Smooth muscle cell (in vitro differentiated cells): ENCODE measurements around the gene GOT2. TPM values are rescaled to one million over a fixed set of nuclear protein-coding genes. Genes with fewer than 3 reads are reported as not detected.
A peak's percentile ranks its signal among the peaks of the same experiment; 100 is the strongest.
"Not testable (repeated sequence)": the region's sequence is repeated elsewhere in the genome, so short reads cannot be mapped to it uniquely, and the experiment has no call there.

ENCODE experiments used
- DNase-seq: peaks from one replicate; lab custom pipeline; 2025; ENCODE audit not compliant: unreplicated experiment; lab: John Stamatoyannopoulos, UW
- H2AFZ ChIP-seq: fragments of 200-600 bp; sonication (generic); 2 replicates; pipeline ENCODE4 v1.6.0; 2016; ENCODE audit warnings: antibody characterized with exemption, low read depth, mild to moderate bottlenecking
- H3F3A ChIP-seq: fragments of 200-600 bp; sonication (generic); 2 replicates; pipeline ENCODE4 v1.6.0; 2017; ENCODE audit warnings: antibody characterized with exemption, low read depth
- H3K27ac ChIP-seq: fragments of 200-600 bp; sonication (generic); 2 replicates; pipeline ENCODE4 v1.5.1; 2016; ENCODE audit warnings: low read depth, mild to moderate bottlenecking
- H3K27me3 ChIP-seq: fragments of 200-600 bp; sonication (generic); 2 replicates; pipeline ENCODE4 v1.6.1; 2016; ENCODE audit warnings: low read depth, mild to moderate bottlenecking
- H3K36me3 ChIP-seq: fragments of 200-600 bp; sonication (generic); 2 replicates; pipeline ENCODE4 v1.5.1; 2016; ENCODE audit warnings: low read depth
- H3K4me1 ChIP-seq: fragments of 200-600 bp; sonication (generic); 2 replicates; pipeline ENCODE4 v1.5.1; 2016; ENCODE audit warnings: low read depth
- H3K4me2 ChIP-seq: fragments of 200-600 bp; sonication (generic); 2 replicates; pipeline ENCODE4 v1.6.0; 2016; ENCODE audit warnings: mild to moderate bottlenecking
- H3K4me3 ChIP-seq: fragments of 200-600 bp; sonication (generic); 2 replicates; pipeline ENCODE4 v1.5.1; 2016; ENCODE audit warnings: mild to moderate bottlenecking
- H3K79me2 ChIP-seq: fragments of 200-600 bp; sonication (generic); 2 replicates; pipeline ENCODE4 v1.6.0; 2016; ENCODE audit warnings: low read depth, mild to moderate bottlenecking
- H3K9ac ChIP-seq: fragments of 200-600 bp; sonication (generic); 2 replicates; pipeline ENCODE4 v1.6.0; 2016; ENCODE audit warnings: low read depth
- H3K9me3 ChIP-seq: fragments of 200-600 bp; sonication (generic); replicated peaks from 2 replicates; pipeline ENCODE4 v1.5.1; 2016; ENCODE audit warnings: low read depth
- H4K20me1 ChIP-seq: fragments of 200-600 bp; sonication (generic); 2 replicates; pipeline ENCODE4 v1.6.0; 2016; ENCODE audit warnings: low read depth
- CTCF ChIP-seq: fragments of 200-600 bp; sonication (generic); IDR thresholded peaks from 2 replicates; pipeline ENCODE4 v1.5.1; 2017; ENCODE audit warnings: borderline replicate concordance, mild to moderate bottlenecking, antibody characterized with exemption; ENCODE audit not compliant: insufficient read depth, poor library complexity, severe bottlenecking
- WGBS: methylation state at CpG from one replicate; pipeline ENCODE4 v1.1.7; 2016; ENCODE audit warnings: low lambda C conversion rate; 5-methylcytosine and 5-hydroxymethylcytosine counted together
- polyA plus RNA-seq: library from polyadenylated mRNA; unstranded; fragments of >200 nt; fragmentation: Nextera tagmentation; extraction: Ambion mirVana; gene quantifications from 2 replicates; pipeline ENCODE4 v1.2.1, GENCODE V29; 2016
- total RNA-seq: library from RNA; depleted of rRNA; stranded (reverse); fragments of >200 nt; gene quantifications from 2 replicates; pipeline ENCODE4 v1.2.3, GENCODE V29; 2014

Gene GOT2
- total and polyA plus RNA-seq, 2 experiments from 2014 or later = 43.6 to 83.5 TPM

- no peaks in the 10 kb centered on the region for H3K27me3 ChIP-seq
- H3K27ac ChIP-seq = no peak overlapping the region
- H3F3A ChIP-seq = no peaks in the 10 kb centered on the region
- H3K9me3 ChIP-seq = no peaks in the 10 kb centered on the region
- no peaks in the 10 kb centered on the region for H4K20me1 ChIP-seq
- 89% methylated on average over 1 of the region's 1 CpG for WGBS
- TF ChIP-seq CTCF = no peak
- no peak overlapping the region for H3K4me3 ChIP-seq
- no peak overlapping the region for H2AFZ ChIP-seq
- H3K79me2 ChIP-seq = no peaks in the 10 kb centered on the region
- H3K36me3 ChIP-seq = no peaks in the 10 kb centered on the region
- no peak overlapping the region for H3K9ac ChIP-seq
- H3K4me2 ChIP-seq = no peak overlapping the region
- no peak for DNase-seq
- H3K4me1 ChIP-seq = no peaks in the 10 kb centered on the region
Measured at GRCh38 chr16:58692450-58692849, 41.7 kb downstream of the GOT2 start.

GRCh38 chr16:58686985-58687706 is 47.0 kb downstream of the GOT2 start:
- not testable (repeated sequence) for H3K9ac ChIP-seq, DNase-seq, H3K9me3 ChIP-seq, H3K27me3 ChIP-seq, H4K20me1 ChIP-seq, H3K4me2 ChIP-seq, H3F3A ChIP-seq, H2AFZ ChIP-seq, H3K36me3 ChIP-seq, H3K4me3 ChIP-seq
- H3K4me1 ChIP-seq = peaks cover 11% of the 10 kb centered on the region
- peaks cover 11% of the 10 kb centered on the region for H3K79me2 ChIP-seq
- 60% methylated on average over 8 of the region's 8 CpGs for WGBS
- H3K27ac ChIP-seq = peak overlapping the region; percentile 33

- DNase-seq = no peak
- Histone ChIP-seq H3K4me2 (peak overlapping the region; percentile 92), H3K4me3 (peak overlapping the region; percentile 86), H3K9me3 (no peaks in the 10 kb centered on the region), H3K4me1 (peaks cover 11% of the 10 kb centered on the region), H2AFZ (peak overlapping the region; percentile 97), H3F3A (no peaks in the 10 kb centered on the region), H3K79me2 (peaks cover 11% of the 10 kb centered on the region), H3K27me3 (no peaks in the 10 kb centered on the region), H3K27ac (no peak overlapping the region), H4K20me1 (peaks cover 4% of the 10 kb centered on the region), H3K36me3 (no peaks in the 10 kb centered on the region), H3K9ac (peak overlapping the region; percentile 92)
- TF ChIP-seq CTCF = no peak
- WGBS = 84% methylated on average over 6 of the region's 6 CpGs
Measured at GRCh38 chr16:58685084-58685449, 49.0 kb downstream of the GOT2 start.

DNA sequence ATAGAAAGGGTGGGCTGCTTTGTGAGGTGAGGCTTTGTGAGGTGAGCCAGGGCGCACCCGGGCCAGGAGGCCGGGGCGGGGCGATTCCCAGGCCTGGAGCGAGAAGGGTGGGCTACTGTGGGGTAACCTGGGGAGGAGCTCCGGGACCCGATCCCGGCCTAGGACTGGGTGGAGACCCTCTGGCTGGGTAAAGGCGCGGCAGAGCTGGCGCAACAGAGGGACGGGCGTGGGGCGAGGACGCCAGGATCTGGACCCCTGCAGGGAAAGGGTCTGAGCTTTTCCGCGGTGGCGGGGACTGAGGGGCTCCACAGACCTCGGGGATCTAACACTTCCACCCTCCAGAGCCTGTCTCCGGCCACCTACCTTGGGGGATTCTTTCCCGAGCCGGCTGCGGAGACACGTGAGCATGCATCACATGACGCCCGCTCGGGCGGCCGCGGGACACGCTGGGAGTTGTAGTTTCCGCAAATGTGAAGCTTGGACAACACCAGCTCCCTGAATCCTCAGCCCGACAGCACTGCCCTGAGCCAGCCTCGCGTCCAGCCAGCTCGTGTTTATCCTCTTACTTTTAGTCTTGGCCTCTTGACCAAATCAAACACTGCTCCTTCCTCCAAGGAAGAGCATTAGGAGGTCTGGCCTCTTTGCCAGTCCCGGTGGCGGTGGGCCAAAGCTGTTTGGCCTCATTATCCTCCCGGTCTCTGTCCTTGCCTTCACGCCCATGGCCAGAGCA is 49.6 kb downstream of the GOT2 start, which contains the start of gene SLC38A7:
SLC38A7 (minus strand) TSS at position 417 of the 730 bp plus-strand sequence. CDS start 4,644 bp downstream, outside the sequence.
- Histone ChIP-seq H3K27me3 (no peaks in the 10 kb centered on the region), H3K36me3 (no peaks in the 10 kb centered on the region), H4K20me1 (peaks cover 4% of the 10 kb centered on the region), H3K79me2 (peaks cover 11% of the 10 kb centered on the region), H2AFZ (peak within 1 kb of the TSS; percentile 97), H3K4me3 (peak within 1 kb of the TSS; percentile 86), H3F3A (no peaks in the 10 kb centered on the region), H3K9me3 (no peaks in the 10 kb centered on the region), H3K4me2 (peak within 1 kb of the TSS; percentile 92), H3K4me1 (peaks cover 11% of the 10 kb centered on the region), H3K27ac (peak within 1 kb of the TSS; percentile 20), H3K9ac (peak within 1 kb of the TSS; percentile 92)
- DNase-seq = peak; percentile 42
- 11% methylated on average over 38 of the region's 41 CpGs for WGBS
- no peak for TF ChIP-seq CTCF
